Measurements from ENCODE around the gene SERPINB10. TPM values are rescaled to one million over a fixed set of nuclear protein-coding genes. Genes with fewer than 3 reads are reported as not detected.

The SERPINB10 gene
- total RNA-seq, 1 donor from 2014 or later, result not detected

GRCh38 chr18:63974991-63975390, 67.2 kb downstream of the SERPINB10 start:
- no peaks in the 10 kb centered on the region for H3K36me3 Mint-ChIP-seq (ENCODE audit: low read depth, unreplicated experiment)
- peaks cover 38% of the 10 kb centered on the region for H3K79me2 ChIP-seq (ENCODE audit: insufficient read depth, low read length)
- H3K4me1 Mint-ChIP-seq (ENCODE audit: low read depth, unreplicated experiment), result peaks cover 3% of the 10 kb centered on the region
- H3K4me3 ChIP-seq (ENCODE audit: insufficient read depth, low read depth, low read length), result no peak overlapping the region
- no peak overlapping the region for H3K27ac Mint-ChIP-seq (ENCODE audit: unreplicated experiment)
- H3K27me3 ChIP-seq (ENCODE audit: insufficient read depth, low read length), result no peaks in the 10 kb centered on the region
- TF ChIP-seq, protein P1, sequence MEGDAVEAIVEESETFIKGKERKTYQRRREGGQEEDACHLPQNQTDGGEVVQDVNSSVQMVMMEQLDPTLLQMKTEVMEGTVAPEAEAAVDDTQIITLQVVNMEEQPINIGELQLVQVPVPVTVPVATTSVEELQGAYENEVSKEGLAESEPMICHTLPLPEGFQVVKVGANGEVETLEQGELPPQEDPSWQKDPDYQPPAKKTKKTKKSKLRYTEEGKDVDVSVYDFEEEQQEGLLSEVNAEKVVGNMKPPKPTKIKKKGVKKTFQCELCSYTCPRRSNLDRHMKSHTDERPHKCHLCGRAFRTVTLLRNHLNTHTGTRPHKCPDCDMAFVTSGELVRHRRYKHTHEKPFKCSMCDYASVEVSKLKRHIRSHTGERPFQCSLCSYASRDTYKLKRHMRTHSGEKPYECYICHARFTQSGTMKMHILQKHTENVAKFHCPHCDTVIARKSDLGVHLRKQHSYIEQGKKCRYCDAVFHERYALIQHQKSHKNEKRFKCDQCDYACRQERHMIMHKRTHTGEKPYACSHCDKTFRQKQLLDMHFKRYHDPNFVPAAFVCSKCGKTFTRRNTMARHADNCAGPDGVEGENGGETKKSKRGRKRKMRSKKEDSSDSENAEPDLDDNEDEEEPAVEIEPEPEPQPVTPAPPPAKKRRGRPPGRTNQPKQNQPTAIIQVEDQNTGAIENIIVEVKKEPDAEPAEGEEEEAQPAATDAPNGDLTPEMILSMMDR (IDR thresholded peaks at IDR 0.05; ENCODE audit: insufficient read depth, low read depth, low read length), result peak; percentile 34
- no peak for TF ChIP-seq EZH2 (IDR thresholded peaks at IDR 0.05; ENCODE audit: insufficient read depth, low read length)
- no peaks in the 10 kb centered on the region for H3K27me3 Mint-ChIP-seq (ENCODE audit: low read depth, unreplicated experiment)
- no peak overlapping the region for H3K9ac ChIP-seq (ENCODE audit: low read length)
- no peaks in the 10 kb centered on the region for H3K36me3 ChIP-seq (ENCODE audit: insufficient read depth, low read length)
- H2AFZ ChIP-seq (ENCODE audit: low read depth, low read length), result no peak overlapping the region
- peaks cover 13% of the 10 kb centered on the region for H3K4me1 ChIP-seq (ENCODE audit: insufficient read depth, low read length)
- H3K9me3 ChIP-seq (ENCODE audit: insufficient read depth, low read depth, low read length), result no peaks in the 10 kb centered on the region
- DNase-seq (ENCODE audit: low read depth) (no peak), FAIRE-seq (no peak)
- no peak overlapping the region for H3K27ac ChIP-seq (ENCODE audit: low read depth, low read length)
- no peak overlapping the region for H3K4me3 Mint-ChIP-seq (ENCODE audit: unreplicated experiment)
- no peaks in the 10 kb centered on the region for H3K9me3 Mint-ChIP-seq (ENCODE audit: unreplicated experiment)
- H4K20me1 ChIP-seq (ENCODE audit: insufficient read depth, low read length), result peaks cover 6% of the 10 kb centered on the region
- no peak overlapping the region for H3K4me2 ChIP-seq (ENCODE audit: low read length)

GRCh38 chr18:63975628-63976027, 67.9 kb downstream of the SERPINB10 start:
- H3K27ac Mint-ChIP-seq (ENCODE audit: unreplicated experiment), result no peak overlapping the region
- FAIRE-seq, result no peak
- H3K36me3 Mint-ChIP-seq (ENCODE audit: low read depth, unreplicated experiment), result no peaks in the 10 kb centered on the region
- no peaks in the 10 kb centered on the region for H3K27me3 ChIP-seq (ENCODE audit: insufficient read depth, low read length)
- no peak for DNase-seq (ENCODE audit: low read depth)
- no peaks in the 10 kb centered on the region for H3K9me3 Mint-ChIP-seq (ENCODE audit: unreplicated experiment)
- no peaks in the 10 kb centered on the region for H3K9me3 ChIP-seq (ENCODE audit: insufficient read depth, low read depth, low read length)
- H2AFZ ChIP-seq (ENCODE audit: low read depth, low read length), result no peak overlapping the region
- H3K4me1 Mint-ChIP-seq (ENCODE audit: low read depth, unreplicated experiment), result peaks cover 6% of the 10 kb centered on the region
- H3K79me2 ChIP-seq (ENCODE audit: insufficient read depth, low read length), result peaks cover 40% of the 10 kb centered on the region
- H3K4me3 ChIP-seq (ENCODE audit: insufficient read depth, low read depth, low read length), result no peak overlapping the region
- H4K20me1 ChIP-seq (ENCODE audit: insufficient read depth, low read length), result peaks cover 6% of the 10 kb centered on the region
- peaks cover 13% of the 10 kb centered on the region for H3K4me1 ChIP-seq (ENCODE audit: insufficient read depth, low read length)
- H3K36me3 ChIP-seq (ENCODE audit: insufficient read depth, low read length), result peaks cover 3% of the 10 kb centered on the region
- H3K27me3 Mint-ChIP-seq (ENCODE audit: low read depth, unreplicated experiment), result no peaks in the 10 kb centered on the region
- no peak overlapping the region for H3K9ac ChIP-seq (ENCODE audit: low read length)
- H3K4me2 ChIP-seq (ENCODE audit: low read length), result no peak overlapping the region
- no peak overlapping the region for H3K4me3 Mint-ChIP-seq (ENCODE audit: unreplicated experiment)
- TF ChIP-seq, protein P1 (IDR thresholded peaks at IDR 0.05; ENCODE audit: insufficient read depth, low read depth, low read length), result no peak
- TF ChIP-seq EZH2 (IDR thresholded peaks at IDR 0.05; ENCODE audit: insufficient read depth, low read length), result no peak
- H3K27ac ChIP-seq (ENCODE audit: low read depth, low read length), result no peak overlapping the region

DNA sequence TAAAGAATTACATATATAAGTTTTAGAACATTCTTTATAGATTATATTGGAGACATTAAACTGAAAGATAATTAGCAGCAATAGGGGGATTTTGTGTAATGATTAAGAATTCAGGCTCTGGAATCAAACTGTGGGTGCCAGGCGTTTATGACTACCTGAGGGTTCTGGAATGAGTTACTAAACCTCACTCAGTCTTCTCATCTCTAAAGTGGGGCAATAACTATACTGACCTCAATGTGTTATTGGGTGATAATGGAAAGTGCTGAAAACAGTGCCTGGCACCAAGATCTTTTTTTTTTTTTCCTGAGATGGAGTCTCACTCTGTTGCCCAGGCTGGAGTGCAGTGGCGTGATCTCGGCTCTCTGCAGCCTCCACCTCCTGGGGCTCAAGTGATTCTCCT, 69.3 kb downstream of the SERPINB10 start:
- H3K36me3 Mint-ChIP-seq (ENCODE audit: low read depth, unreplicated experiment), result peaks cover 4% of the 10 kb centered on the region
- peaks cover 4% of the 10 kb centered on the region for H3K4me1 Mint-ChIP-seq (ENCODE audit: low read depth, unreplicated experiment)
- no peak overlapping the region for H2AFZ ChIP-seq (ENCODE audit: low read depth, low read length)
- H3K9me3 Mint-ChIP-seq (ENCODE audit: unreplicated experiment), result no peaks in the 10 kb centered on the region
- H3K9me3 ChIP-seq (ENCODE audit: insufficient read depth, low read depth, low read length), result no peaks in the 10 kb centered on the region
- H3K27me3 ChIP-seq (ENCODE audit: insufficient read depth, low read length), result no peaks in the 10 kb centered on the region
- no peak overlapping the region for H3K9ac ChIP-seq (ENCODE audit: low read length)
- H3K27ac ChIP-seq (ENCODE audit: low read depth, low read length), result no peak overlapping the region
- H3K4me3 ChIP-seq (ENCODE audit: insufficient read depth, low read depth, low read length), result no peak overlapping the region
- DNase-seq (ENCODE audit: low read depth) (no peak), FAIRE-seq (no peak)
- peaks cover 39% of the 10 kb centered on the region for H3K79me2 ChIP-seq (ENCODE audit: insufficient read depth, low read length)
- H4K20me1 ChIP-seq (ENCODE audit: insufficient read depth, low read length), result peaks cover 6% of the 10 kb centered on the region
- H3K4me1 ChIP-seq (ENCODE audit: insufficient read depth, low read length), result peaks cover 5% of the 10 kb centered on the region
- H3K4me3 Mint-ChIP-seq (ENCODE audit: unreplicated experiment), result no peak overlapping the region
- H3K36me3 ChIP-seq (ENCODE audit: insufficient read depth, low read length), result peaks cover 12% of the 10 kb centered on the region
- H3K4me2 ChIP-seq (ENCODE audit: low read length), result no peak overlapping the region
- H3K27ac Mint-ChIP-seq (ENCODE audit: unreplicated experiment), result no peak overlapping the region
- H3K27me3 Mint-ChIP-seq (ENCODE audit: low read depth, unreplicated experiment), result no peaks in the 10 kb centered on the region
- TF ChIP-seq EZH2 (IDR thresholded peaks at IDR 0.05; ENCODE audit: insufficient read depth, low read length), result no peak
- TF ChIP-seq, protein P1 (IDR thresholded peaks at IDR 0.05; ENCODE audit: insufficient read depth, low read depth, low read length), result no peak
